OCI-LY1 (cell line): ENCODE data around the gene FGF9.

Source experiments
- EZH2 ChIP-seq: fragments of 200-600 bp; sonication (generic), shearing (Covaris generic); IDR thresholded peaks from 2 replicates; pipeline ENCODE4 v1.8.0; 2017; ENCODE audit warnings: borderline replicate concordance, mixed run types, mild to moderate bottlenecking, antibody characterized with exemption, low read length, moderate library complexity, mixed read lengths
- TF ChIP-seq, protein P1 (sequence below): fragments of 200-600 bp; sonication (generic), shearing (Covaris generic); IDR thresholded peaks from 2 replicates; pipeline ENCODE4 v1.5.1; 2017; ENCODE audit warnings: mild to moderate bottlenecking, antibody characterized with exemption, low read length, moderate library complexity, mixed read lengths

DNA sequence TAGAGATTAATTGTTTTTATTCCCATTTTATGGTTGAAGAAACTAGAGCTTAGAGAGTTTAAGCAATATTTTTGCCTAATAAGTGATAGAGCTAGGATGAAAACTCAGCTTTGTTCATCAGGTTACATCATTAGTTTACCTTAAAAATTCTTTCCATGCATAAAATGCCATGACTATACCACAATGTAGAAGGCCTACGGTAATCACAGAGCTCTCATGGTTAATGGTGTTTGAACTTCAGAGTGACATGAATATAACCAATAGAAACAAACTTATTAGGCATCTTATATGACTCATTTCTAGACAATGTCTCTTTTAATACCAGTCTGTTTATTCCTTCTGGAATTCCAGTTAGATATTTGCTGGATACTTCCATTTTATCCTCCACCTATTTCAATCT is 78.5 kb downstream of the FGF9 start:
- TF ChIP-seq, protein P1, sequence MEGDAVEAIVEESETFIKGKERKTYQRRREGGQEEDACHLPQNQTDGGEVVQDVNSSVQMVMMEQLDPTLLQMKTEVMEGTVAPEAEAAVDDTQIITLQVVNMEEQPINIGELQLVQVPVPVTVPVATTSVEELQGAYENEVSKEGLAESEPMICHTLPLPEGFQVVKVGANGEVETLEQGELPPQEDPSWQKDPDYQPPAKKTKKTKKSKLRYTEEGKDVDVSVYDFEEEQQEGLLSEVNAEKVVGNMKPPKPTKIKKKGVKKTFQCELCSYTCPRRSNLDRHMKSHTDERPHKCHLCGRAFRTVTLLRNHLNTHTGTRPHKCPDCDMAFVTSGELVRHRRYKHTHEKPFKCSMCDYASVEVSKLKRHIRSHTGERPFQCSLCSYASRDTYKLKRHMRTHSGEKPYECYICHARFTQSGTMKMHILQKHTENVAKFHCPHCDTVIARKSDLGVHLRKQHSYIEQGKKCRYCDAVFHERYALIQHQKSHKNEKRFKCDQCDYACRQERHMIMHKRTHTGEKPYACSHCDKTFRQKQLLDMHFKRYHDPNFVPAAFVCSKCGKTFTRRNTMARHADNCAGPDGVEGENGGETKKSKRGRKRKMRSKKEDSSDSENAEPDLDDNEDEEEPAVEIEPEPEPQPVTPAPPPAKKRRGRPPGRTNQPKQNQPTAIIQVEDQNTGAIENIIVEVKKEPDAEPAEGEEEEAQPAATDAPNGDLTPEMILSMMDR, result no peak
- no peak for TF ChIP-seq EZH2
